Subcutaneous adipose tissue (tissue), 4 donors: Measurements from ENCODE around the gene UNCX. TPM values are rescaled to one million over a fixed set of nuclear protein-coding genes. Genes with fewer than 3 reads are reported as not detected.

ENCODE experiments used
- CTCF ChIP-seq: fragments of 450-650 bp; IDR thresholded peaks from one replicate; pipeline ENCODE4 v1.5.1; 2016; ENCODE audit warnings: low read depth, mild to moderate bottlenecking, control low read depth, antibody characterized with exemption, moderate library complexity
- total RNA-seq, 4 donors: library from RNA; depleted of rRNA; stranded (reverse); fragments of >200 nt; gene quantifications; one replicate each; pipeline ENCODE4 v1.1.0, GENCODE V29; 2016

The UNCX gene
- total RNA-seq, 4 donors from 2014 or later, result not detected

DNA sequence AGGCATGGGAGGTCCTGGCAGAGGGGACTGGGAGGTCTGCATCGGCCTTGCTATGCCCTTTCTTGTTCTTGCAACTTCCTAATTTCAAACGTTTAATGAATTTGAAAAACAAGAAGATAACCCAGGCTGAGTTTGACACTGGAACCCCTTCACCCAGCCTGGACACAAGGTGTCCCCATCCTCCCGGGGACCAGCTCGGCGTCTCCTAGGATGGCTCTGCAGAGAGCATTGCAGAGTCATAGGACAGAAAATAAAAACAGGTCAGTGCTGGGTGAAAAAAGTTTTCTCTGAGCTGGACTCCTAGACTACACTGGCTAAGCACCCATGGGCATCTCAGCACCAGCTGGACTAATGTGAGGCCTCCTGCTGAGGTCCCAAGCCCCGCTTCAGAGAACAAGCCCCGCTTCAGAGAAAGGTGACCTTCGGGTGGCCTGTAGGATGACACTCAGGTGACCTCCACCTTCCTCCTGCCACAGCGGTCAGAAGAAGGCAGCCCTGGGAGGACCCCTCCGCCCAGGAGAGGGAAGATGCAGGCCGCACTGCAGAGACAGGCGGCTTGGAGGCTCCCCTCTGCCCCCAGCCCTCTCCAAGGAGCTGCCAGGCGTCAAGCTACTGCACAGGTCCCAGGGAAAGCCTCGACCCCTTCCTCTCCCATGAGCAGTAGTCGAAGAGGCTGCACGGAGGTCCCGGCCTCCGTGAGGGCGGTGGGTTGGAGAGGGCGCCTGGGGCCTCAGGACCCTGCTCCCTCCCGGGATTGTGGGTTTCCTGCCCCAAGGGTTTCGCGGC is 9.3 kb upstream of the UNCX start:
- TF ChIP-seq CTCF, result no peak

DNA sequence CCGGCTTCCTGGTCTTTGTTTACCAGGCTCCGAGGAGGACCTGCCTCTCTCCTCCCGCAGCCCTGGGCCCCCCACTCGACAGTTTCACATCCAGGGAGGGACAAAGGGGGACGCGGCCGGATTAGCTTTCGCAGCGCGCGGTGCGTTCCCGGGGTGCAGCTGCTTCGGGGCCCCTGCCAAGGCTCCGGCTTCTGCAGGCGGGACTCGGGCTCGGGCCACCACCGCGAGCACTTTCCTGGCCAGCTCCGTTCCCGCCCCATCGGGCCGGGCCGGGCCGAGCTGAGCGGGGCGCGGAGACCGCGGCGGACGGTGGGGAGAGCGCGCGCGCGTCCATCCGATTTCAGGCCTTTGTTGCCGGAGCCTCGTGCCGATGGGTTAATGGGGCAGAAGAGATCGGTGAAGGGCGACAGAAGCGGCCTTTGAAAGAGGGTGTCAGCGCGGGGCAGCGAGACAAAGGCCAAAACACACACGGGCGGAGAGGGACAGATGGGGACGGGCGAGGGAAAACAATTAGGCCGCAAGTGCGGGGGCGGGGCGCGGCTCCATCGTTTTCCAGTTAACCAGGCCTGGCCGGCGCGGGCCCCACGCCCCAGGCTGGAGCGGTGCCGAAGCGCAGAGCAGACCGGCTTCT is 8.5 kb upstream of the UNCX start:
- TF ChIP-seq CTCF, result no peak

DNA sequence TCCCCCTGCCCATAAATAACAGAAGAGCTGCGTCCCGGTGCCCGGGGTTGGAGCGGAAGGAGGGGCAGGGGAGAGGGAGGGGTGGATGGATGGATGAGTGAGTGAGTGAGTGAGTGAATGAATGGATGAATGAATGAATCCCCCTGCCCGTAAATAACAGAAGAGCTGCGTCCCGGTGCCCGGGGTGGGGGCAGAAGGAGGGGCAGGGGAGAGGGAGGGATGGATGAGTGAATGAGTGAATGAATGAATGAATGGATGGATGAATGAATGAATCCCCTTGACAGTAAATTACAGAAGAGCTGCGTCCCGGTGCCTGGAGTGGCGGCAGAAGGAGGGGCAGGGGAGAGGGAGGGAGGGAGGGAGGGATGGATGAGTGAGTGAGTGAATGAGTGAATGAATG is 7.6 kb upstream of the UNCX start:
- no peak for TF ChIP-seq CTCF

- no peak for TF ChIP-seq CTCF
These were observed 7.1 kb upstream of the UNCX start for GRCh38 chr7:1225441-1226185.

- no peak for TF ChIP-seq CTCF
These were observed 6.3 kb upstream of the UNCX start for GRCh38 chr7:1226186-1226901.

DNA sequence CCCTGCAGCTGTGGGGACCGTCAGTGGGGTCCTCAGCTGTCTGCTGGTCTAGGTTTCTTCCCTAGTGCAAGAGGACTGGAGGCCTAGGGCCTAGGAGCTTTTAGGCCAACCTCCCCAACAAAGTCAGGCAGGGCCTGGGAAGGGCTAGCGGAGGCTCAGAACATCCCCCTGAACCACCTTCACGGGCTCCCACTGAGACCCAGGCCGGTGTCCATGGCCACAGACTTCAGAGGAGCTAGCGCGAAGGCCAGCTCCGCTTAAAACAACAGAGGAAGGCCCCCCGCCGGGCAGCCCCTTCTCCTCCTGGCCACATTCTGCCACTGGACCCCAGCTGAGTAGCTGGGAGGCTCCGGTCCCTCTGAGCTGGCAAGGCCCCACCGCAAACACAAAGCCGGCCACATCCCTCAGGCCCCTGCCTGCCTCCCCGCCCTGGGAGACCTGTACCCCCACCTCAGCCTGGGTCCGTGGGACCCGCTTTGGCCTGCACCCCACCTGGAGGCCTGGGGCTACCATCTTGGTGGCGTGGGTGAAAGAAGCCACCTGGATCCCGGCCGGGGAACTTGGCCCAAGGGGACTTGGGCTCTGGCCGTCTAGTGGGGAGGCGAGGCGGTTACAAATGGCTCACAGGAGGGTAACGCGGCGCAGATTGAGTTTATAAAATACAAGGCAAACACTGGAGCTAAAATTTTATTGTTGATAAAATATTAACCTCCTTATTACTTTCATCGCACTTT is 5.4 kb upstream of the UNCX start:
- TF ChIP-seq CTCF, result no peak
